ENCODE data around the gene ANOS1.
A peak's percentile ranks its signal among the peaks of the same experiment; 100 is the strongest.
"Not testable (repeated sequence)": the region's sequence is repeated elsewhere in the genome, so short reads cannot be mapped to it uniquely, and the experiment has no call there.

The ANOS1 gene, protein sequence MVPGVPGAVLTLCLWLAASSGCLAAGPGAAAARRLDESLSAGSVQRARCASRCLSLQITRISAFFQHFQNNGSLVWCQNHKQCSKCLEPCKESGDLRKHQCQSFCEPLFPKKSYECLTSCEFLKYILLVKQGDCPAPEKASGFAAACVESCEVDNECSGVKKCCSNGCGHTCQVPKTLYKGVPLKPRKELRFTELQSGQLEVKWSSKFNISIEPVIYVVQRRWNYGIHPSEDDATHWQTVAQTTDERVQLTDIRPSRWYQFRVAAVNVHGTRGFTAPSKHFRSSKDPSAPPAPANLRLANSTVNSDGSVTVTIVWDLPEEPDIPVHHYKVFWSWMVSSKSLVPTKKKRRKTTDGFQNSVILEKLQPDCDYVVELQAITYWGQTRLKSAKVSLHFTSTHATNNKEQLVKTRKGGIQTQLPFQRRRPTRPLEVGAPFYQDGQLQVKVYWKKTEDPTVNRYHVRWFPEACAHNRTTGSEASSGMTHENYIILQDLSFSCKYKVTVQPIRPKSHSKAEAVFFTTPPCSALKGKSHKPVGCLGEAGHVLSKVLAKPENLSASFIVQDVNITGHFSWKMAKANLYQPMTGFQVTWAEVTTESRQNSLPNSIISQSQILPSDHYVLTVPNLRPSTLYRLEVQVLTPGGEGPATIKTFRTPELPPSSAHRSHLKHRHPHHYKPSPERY

DNA sequence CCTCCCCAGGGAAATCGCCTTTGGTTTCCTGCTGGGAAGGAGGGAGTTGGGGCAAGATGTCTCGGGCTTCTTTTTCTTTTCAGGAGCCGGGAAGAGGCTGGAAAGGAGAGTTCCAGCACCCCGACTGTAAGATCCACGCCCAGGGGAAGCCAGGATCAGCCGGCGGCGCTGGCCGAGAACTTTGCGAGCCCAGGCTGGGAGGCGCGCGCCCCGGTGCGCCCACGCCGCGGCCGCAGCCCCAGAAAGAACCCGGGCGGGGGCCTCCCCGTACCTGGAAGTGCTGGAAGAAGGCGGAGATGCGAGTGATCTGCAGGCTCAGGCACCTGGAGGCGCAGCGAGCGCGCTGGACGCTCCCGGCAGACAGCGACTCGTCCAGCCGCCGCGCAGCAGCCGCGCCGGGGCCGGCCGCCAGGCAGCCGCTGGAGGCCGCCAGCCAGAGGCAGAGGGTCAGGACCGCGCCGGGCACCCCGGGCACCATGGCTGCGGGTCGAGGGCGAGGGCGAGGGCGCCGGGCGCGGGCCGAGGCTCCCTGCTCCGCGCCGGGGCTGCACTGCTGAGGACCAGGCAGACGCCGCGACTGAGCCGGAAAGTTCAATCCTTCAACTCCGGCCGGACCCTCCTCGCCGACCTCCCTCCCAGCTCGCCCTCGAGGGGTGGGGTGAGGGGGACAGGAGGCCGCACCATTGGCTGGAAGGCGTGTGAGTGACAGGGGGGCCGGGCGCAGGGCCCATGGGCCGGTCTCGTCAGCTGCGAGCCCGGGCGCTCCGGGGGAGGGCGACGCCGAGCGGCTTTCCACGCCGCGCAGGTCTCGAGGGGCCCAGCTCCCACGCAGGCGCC is at the start of gene ANOS1:
TSS of gene ANOS1 (minus strand) at position 579 of the 837 bp plus-strand sequence. CDS start at position 478, 101 bp downstream.
- DNase-seq = no peak

DNA sequence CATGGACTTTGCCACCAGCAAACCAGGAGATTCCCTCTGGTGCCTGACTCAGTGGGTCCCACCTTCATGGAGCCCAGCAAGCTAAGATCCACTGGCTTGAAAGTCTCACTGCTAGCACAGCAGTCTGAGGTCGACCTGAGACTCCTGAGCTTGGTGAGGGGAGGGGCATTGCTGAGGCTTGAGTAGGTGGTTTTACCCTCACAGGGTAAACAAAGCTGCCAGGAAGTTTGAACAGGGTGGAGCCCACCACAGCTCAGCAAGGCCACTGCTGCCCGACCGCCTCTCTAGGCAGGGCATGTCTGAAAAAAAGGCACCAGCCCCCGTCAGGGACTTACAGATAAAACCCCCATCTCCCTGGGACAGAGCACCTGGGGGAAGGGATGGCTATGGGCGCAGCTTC is 41.2 kb upstream of the ANOS1 start:
- DNase-seq = no peak

DNA sequence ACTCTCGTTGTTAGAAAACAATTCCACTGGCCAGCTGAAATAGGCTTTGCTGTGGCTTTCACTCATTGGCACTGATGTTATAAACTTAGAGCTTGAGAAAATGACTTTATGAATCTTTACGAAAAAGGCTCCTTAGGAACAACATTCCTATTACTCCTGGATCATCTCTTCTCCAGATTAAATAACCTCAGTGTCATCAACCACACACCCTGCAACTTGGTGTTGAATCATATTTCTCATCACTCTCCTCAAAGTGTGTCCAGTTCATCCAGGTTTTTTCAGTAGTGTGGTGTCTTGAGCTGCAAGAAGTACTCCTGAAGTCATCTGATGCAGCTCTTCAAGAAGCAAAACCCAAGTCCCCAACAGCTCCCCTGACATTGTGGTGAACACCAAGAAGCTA is 28.1 kb upstream of the ANOS1 start:
- no peak for DNase-seq

DNA sequence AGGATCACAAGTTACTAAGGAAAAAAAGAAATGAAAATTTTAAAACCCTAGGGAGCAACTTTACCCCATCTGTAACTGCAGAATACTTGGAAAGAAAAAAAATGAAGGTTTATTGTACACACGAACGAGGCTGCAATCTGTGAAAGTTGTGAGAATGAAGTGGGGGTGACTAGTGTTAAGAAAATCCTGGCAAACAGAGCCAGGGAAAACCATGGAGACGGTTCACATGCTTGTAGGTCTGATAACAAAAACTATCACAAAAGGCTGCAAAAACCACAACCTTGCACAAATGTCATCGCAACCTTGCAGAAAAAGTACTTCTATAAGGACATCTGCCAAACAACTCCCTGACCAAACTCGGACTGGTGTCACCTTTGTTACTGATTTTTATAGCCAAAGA is 26.8 kb upstream of the ANOS1 start:
- DNase-seq = not testable (repeated sequence)

- not testable (repeated sequence) for DNase-seq
These were observed 25.9 kb upstream of the ANOS1 start for GRCh38 chrX:8757609-8758389.

GRCh38 chrX:8755813-8756212 is 23.9 kb upstream of the ANOS1 start:
- no peak for DNase-seq

DNA sequence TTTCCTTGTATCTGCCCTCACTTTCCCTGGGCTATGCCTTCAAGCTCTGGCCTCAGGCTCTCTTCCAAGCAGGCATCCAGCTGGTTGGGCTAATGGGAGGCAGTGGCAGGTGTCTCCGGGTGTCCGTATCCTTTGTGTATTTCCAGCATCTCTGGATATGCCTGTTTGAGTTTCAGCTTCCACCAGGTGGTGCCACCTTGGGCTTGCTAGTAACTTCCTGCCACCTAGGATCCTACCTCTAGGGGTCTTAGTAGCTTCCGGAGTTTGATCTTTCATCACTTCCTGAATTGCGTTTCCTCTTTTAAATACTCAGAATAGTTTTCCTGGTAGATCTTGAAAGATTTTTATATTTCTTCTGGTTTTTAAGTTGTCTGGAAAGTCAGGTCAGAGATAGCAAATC is 23.2 kb upstream of the ANOS1 start:
- no peak for DNase-seq

DNA sequence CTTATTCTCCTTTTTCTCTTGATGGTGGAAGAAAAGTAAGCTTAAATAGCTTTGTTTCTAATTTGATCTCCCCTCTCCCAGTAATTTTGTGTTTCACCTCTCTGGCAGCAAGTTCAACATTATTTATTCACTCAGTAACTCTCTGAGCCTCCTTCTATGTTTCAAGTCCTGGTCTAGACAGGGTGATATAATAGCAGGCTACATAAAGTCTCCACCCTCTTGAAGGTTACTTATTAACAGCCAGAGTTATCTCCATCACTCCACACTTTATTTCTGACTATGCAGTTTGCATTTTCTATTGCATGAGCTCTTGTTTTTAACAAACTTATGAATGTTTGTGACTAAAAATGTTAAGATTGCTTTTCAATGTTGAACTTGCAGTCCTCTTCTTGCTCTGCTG is 17.8 kb upstream of the ANOS1 start:
- DNase-seq = no peak

DNA sequence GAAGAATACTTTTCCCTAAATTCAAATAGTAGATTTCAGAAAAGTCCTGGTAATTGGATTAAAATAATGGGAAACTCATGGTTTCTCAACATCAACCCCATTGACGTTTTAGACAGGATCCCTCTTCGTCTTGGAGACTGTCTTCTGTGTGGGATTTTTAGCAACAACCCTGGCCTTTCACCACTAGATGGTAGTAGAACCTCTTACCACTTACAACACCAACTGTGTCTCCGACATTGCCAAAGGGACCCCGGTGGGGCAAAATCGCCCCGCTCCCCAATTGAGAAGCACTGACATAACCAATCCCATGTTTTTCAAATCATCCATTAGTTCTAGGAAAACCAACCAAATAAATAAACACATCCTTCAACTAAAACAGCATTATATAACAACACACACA is 16.9 kb upstream of the ANOS1 start:
- DNase-seq = no peak

DNA sequence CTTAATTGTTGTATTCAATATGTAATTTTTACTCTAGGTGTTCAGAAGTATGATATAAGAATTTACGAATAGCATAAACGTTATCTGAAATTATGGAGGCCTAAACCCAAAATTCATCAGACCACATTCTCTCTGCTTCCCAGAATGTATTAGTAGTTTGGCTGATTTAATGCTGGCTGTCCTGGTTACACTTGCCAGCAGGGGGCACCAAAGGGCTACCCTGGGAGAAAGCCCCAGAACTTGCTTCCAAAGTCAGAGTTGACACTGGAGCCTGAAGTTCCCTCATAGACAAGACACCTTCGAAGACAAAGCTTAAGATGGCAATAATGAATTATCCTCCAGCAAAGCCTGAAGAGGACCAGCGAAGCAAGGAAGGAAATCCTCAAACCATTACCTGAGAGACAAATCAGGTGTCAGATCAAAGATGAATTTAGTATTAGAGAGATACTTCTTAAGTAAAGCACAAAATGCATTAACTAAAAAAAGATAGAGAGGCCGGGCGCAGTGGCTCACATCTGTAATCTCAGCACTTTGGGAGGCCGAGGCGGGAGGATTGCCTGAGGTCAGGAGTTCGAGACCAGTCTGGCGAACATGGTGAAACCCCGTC is 11.3 kb upstream of the ANOS1 start:
- DNase-seq = peak; percentile 46 to 50

DNA sequence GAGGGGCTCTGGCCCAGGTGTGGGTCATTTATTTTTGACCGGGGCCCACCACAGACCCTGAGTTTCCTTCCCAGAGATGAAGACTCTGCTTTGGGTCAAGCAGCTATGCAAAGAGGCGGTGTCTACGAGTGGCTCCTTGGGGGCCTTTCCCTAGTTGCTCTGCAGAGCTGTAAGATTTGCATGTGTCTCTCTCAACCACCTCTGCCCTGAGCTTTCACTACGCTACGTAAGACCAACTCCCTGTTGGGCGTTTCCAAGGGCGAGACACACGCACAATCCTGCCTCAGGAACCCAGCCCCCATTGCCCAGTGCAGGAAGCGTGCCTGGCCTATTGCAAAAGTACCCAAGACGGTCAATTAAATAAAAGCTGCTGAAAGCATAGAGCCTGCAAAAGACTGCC is 10.0 kb upstream of the ANOS1 start:
- no peak for DNase-seq

GRCh38 chrX:8738588-8739189 is 6.8 kb upstream of the ANOS1 start:
- DNase-seq = peak in 1 of 2 experiments; percentile 1

DNA sequence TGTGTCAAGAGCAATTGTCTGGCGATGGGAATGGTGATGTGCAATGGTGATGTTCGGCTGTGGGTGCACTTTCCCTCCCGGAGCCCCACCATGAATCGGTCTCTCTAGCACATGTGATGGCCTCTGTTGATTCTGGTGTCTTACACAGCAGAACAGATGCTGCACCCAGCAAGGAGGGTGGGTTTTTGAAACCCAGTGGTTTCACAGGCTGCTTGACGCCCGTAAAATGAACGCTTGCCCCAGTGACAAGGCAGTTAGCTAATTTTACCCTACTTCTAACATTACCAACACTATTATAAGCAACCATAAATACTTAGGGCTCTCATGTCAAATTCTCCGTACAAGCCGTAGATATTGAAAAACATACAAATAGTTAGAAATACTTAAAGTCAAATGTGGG is 5.9 kb upstream of the ANOS1 start:
- DNase-seq = no peak

DNA sequence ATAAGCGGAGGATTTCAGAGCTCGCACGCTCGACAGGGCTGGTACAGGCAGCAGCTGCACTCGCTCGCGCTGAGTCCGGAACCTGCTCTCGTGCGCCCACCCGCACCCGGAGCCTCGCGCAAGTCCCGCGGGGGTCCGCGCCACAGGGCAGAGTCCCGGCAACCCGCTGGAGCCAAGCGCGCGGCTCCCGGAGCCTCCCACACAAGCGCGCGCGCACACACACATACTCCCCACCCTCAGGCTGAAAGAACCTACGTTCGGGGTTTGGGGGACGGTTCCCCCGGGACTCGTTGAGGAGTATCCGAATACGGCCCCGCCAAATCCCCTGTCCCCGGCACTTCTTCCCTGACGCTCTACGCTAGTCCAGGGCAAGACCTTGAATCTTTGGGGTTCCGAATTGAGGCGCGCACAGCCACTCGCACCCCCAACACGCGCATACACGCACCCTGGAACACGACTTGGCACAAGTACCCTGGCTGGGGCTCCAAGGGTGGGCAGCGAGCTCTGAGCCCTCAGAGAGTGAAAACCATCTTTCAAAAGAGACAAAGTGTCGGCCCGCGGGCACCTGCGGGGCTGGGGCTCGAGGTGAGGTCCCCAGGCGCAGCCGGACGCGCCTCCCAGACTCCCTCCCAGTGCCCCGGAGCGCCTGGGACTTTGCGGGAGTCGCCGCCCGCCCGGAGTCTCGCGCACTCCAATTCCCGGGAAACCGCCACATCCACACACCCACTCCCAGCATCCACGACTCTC is 952 bp downstream of the ANOS1 start:
- DNase-seq = no peak

DNA sequence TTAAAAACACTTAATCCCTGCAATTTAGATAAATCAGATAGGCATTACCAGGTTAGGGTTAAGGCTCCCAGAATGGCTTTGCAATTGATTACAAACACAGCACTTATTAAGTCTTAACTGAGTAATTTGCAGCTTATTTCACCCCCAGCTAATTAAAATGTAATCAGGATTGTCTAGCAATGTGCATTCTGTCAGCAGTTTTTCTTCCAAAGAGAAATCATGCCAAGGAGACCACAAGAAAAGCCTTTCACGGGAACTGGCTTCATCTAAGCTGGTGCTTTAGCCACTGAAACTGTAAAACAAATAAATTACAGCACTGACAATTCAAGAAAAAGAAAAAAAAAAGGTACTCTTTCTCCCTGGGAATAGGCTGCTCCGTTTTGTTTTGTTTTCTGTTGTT is 2.1 kb downstream of the ANOS1 start:
- no peak for DNase-seq

DNA sequence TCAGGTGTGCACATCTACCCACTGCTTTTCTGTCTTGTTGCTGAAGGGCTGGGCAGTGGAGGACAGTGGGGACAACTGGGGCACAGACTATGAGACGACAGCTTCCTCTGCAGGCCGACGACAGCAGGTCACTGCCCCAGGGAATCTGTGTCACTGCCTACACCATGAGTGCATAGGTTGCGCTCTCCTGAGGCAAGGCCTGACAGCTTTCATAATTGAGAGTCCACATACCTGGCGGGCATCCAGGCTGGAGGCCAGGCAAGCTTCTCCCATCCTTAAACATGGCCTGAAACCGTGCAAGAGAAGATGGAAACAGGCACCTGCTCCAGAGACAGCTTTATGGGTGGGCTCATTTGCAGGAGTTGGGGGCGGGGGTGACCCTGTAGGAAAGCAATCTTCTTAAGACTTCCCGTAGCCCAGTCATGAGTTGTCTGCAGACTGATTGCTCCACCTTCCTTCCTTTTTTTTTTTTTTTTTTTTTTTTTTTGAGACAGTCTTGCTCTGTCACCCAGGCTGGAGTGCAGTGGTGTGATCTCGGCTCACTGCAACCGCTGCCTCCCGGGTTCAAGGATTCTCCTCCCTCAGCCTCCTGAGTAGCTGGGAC is 2.9 kb downstream of the ANOS1 start:
- no peak for DNase-seq

- no peak for DNase-seq
These were observed 5.8 kb downstream of the ANOS1 start for GRCh38 chrX:8726031-8726652.

- no peak for DNase-seq
These were observed 7.6 kb downstream of the ANOS1 start for GRCh38 chrX:8724300-8724699.

GRCh38 chrX:8721536-8721935 is 10.4 kb downstream of the ANOS1 start:
- no peak for DNase-seq

- DNase-seq = no peak
These were observed 11.8 kb downstream of the ANOS1 start for GRCh38 chrX:8720136-8720535.

Data from activated CD4-positive, alpha-beta T cell treated with anti-CD3 and anti-CD28 coated beads, Interleukin-2, amount 50 U/mL, for 4 hours (primary cell).